Skin of body (tissue), 2 donors: ENCODE data around the gene TNC. TPM values are rescaled to one million over a fixed set of nuclear protein-coding genes. Genes with fewer than 3 reads are reported as not detected.

Experiments
- DNase-seq: peaks from one replicate; lab custom pipeline; 2025; lab: John Stamatoyannopoulos, UW
- total RNA-seq: library from RNA; depleted of rRNA; stranded (reverse); fragments of >200 nt; gene quantifications from one replicate; pipeline ENCODE4 v1.2.3, GENCODE V29; 2014

The TNC gene
- total RNA-seq, 1 donor from 2014 or later: 43.4 TPM

GRCh38 chr9:115104908-115105307 lies 13.0 kb downstream of the TNC start:
- peak; percentile 28 for DNase-seq

GRCh38 chr9:115103746-115104477 lies 14.0 kb downstream of the TNC start:
- no peak for DNase-seq

- no peak for DNase-seq
Measured at GRCh38 chr9:115099901-115100300, 18.1 kb downstream of the TNC start.

DNA sequence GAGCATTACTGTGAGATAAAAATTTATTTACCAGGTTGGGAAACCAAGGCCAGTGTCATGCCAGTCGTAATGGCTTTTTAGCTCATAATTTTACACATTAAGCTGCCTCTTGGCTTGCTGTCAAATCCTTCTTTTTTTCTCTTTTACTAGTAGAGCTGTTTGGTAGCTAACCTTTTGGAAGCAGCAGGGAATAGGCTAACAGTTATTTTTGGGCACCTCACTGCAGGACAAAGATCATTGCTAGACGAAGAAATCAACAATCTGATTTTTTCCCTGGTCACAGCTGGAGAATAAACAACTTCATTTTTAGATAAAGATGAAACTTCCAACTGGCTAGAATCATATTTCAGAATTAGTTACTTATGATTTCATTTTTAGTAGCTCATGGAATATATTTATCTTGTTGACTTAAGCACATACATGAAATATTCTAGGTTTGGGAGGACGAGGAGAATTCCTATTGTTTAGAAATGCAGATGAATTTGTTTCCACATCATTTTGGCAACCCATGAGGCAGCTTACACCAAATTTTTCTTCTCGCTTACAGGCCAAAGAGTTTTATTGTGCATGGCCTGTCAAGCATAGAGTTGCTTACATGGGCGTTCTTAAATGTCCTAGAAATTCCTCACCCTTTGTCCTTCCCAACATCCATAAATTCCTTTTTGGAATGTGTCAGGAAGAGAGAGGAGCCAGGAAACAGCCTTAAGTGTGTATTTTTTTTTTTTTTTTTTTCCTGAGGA lies 19.6 kb downstream of the TNC start:
- peak; percentile 91 for DNase-seq

DNA sequence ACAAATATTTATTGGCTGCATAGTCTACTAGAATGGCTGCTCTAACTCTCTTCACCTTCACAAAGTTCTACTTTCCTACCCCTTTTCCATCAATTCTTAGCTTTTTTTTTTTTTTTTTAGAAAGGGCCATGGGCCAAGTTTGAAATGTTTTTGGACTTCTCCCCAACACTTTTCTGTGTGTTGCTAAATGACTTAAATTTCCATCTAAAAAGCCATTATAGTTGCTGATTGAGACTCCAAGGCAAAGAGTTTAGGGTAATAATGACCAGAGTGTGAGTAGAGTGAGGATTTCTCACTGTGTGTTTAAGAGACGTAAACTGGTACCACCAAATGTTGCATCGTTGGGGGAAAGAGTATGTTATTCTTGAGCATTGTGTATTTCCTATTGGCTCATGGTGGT lies 24.4 kb downstream of the TNC start:
- no peak for DNase-seq

DNA sequence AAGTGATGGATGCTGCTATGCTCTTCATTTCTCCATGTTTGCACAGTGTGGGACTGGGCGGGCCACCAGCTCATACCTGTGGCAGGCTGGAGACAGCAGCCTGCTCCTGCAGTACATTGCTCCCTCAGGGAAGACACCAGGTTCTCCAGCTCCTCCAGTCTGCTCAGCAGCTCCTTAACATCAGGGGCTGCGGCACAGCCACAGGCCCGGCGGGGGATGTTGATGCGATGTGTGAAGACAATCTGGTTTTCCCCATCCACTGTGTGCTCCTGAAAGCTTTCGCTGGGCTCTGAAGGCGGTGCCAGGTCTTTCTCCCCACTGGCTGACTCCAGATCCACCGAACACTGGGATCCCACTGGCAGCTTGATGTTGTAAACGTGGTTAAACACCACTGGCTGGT lies 27.5 kb downstream of the TNC start:
- no peak for DNase-seq

GRCh38 chr9:115088860-115089259 lies 29.1 kb downstream of the TNC start:
- no peak for DNase-seq

DNA sequence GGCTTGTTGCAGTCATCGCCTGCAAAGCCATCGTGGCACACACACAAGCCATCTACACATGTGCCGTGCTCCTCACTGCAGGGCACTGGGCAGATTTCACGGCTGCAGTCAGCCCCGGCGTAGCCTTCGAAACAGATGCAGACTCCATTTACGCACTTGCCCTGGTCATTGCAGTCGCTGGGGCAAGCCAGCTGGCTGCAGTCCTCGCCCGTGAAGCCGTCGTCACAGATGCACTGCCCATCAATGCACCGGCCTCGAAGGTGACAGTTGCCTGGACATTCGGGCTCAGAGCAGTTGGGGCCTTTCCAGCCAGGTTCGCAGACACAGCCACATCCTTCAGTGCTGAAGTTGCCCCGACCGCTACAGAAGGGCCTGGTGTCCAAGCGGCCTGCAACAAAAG lies 31.1 kb downstream of the TNC start:
- no peak for DNase-seq

DNA sequence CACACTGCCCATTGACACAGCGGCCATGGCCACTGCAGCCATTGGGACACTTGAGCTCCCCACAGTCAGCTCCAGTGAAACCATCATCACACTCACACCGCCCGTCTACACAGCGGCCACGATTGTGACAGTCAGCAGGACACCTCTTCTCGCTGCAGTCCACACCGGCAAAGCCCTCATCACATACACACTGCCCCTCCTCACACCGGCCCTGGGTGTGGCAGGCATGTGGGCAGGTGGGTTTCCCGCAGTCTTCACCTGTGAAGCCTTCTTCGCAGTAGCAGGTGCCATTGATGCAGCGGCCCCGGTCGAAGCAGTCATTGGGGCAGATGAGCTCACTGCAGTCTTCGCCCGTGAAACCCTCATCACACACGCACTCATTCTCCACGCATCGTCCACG lies 31.5 kb downstream of the TNC start:
- DNase-seq: no peak

- no peak for DNase-seq
Measured at GRCh38 chr9:115085773-115086377, 32.1 kb downstream of the TNC start.

DNA sequence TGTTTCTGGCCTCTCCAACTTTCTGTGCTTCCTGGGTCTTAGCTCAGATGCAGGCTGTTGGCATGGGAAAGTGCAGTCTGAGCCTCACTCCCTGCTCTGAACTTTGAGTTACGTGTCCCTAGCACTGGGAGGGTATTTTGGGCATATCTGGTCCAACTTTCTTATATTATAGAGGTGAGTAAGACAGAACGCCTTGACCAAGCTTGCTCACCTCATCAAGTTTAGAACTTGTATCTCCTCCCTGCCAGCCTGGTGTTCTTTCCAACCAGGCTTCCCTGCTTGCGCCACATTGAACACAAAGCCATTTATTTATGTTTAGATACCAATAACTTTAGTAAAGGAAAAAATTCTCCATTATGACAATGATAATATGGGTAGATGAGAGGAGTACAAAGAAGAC lies 33.2 kb downstream of the TNC start:
- DNase-seq: no peak

DNA sequence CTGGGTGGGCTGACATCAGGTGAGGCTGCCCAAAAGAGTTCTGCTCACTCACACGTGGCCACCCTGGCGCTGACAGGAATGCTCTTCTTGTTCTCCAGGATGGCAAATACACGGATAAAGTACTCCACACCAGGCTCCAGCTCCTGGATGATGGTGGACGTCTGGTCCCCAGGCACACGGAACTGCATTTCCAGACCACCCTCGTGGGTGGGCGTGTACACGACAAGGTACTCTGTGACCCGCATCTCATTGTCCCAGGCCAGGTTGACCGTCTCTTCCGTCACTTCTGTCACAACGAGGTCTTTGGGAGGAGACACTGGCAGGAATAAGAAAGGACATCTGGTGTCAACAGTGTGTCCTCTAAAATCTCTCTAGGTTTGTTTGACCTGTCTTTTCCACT lies 33.8 kb downstream of the TNC start:
- DNase-seq: no peak

DNA sequence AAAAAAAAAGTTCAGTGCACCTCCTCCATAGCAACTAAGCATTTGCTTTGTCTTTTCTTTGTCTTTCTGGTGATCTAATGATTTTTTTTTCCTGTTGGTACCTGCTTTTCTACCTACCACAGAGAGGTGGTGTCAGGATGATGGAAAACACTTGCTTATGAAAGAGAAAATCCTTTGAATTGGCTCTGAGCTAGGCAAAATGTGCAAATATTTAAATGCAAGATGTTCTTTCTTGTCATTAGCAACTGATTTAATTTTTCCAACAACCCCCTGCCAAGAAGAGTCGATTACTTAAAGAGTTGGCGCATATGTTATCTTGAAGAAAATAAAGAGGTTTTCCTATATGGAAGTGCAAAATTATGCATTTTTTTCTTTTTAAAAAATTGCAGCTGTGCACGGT lies 37.7 kb downstream of the TNC start:
- peak; percentile 81 for DNase-seq

DNA sequence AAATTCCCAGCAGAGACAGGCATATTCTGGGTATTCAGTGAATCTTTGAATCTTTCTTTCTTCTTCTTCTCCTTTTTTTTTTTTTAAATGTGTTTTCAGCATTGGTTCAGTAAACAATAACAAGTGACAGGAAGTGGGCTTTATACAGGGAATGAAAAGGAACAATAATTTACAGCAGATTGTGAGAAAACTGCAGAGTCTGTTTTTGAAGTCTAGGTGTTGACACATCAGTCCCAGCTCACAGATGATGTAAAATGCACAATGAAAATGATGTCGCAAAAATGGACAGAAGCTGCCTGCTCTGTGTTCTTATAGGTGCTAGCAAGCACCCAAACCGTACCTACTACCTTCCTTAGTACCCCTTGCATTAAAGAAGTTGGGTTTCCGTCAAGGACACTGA lies 38.8 kb downstream of the TNC start:
- DNase-seq: peak; percentile 21

- no peak for DNase-seq
Measured at GRCh38 chr9:115073456-115073855, 44.5 kb downstream of the TNC start.

DNA sequence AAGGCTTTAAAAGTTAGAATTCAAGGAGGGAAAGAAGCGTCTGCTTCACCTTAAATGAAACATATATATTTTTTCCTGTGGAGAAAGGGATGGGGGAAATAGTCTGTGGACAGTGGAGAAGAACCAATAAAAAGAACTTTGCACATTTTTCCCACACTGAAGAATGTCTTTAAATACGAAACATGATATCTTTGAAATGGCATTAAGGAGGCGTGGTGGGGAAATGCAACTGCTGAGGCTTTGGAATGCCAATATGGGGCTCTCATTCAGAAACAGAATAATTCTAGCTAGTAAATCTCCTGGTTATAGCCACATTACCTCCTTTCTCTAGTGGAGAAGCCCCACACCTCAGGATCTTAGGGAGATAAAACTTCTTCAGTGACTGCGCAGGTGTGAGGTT lies 46.8 kb downstream of the TNC start:
- DNase-seq: no peak

GRCh38 chr9:115069771-115070170 lies 48.2 kb downstream of the TNC start:
- no peak for DNase-seq

- DNase-seq: no peak
Measured at GRCh38 chr9:115069302-115069701, 48.7 kb downstream of the TNC start.

GRCh38 chr9:115068031-115068430 lies 49.9 kb downstream of the TNC start:
- DNase-seq: no peak

GRCh38 chr9:115063058-115063845 lies 54.7 kb downstream of the TNC start:
- DNase-seq: no peak

- no peak for DNase-seq
Measured at GRCh38 chr9:115058684-115059315, 59.2 kb downstream of the TNC start.
